H9 (cell line): ENCODE data around the gene TMEM59L. TPM values are rescaled to one million over a fixed set of nuclear protein-coding genes. Genes with fewer than 3 reads are reported as not detected.
A peak's percentile ranks its signal among the peaks of the same experiment; 100 is the strongest.

Experiments used
- DNase-seq: peaks from one replicate; pipeline ENCODE4 v3.0.0-alpha.2; 2017
- H2AFZ ChIP-seq: one replicate; pipeline ENCODE4 v1.6.1; 2013; ENCODE audit warnings: mild to moderate bottlenecking, low read length, control low read depth, moderate library complexity
- H2AK5ac ChIP-seq: 2 replicates; pipeline ENCODE4 v1.6.1; 2013; ENCODE audit warnings: low read length, control low read depth, mixed read lengths; ENCODE audit not compliant: insufficient read length
- H2BK120ac ChIP-seq: one replicate; pipeline ENCODE4 v1.6.1; 2013; ENCODE audit warnings: low read depth, mild to moderate bottlenecking, low read length, control low read depth, inconsistent platforms; ENCODE audit not compliant: poor library complexity, severe bottlenecking
- H2BK12ac ChIP-seq: 2 replicates; pipeline ENCODE4 v1.6.1; 2013; ENCODE audit warnings: low read length, control low read depth, mixed read lengths, low read depth; ENCODE audit not compliant: insufficient read length
- H2BK15ac ChIP-seq: 2 replicates; pipeline ENCODE4 v1.6.1; 2013; ENCODE audit warnings: low read depth, low read length, control low read depth
- H2BK20ac ChIP-seq: one replicate; pipeline ENCODE4 v1.6.1; 2013; ENCODE audit warnings: low read depth, mild to moderate bottlenecking, low read length, control low read depth, inconsistent platforms; ENCODE audit not compliant: poor library complexity, severe bottlenecking
- H2BK5ac ChIP-seq: 2 replicates; pipeline ENCODE4 v1.6.1; 2013; ENCODE audit warnings: low read length, control low read depth, mixed read lengths; ENCODE audit not compliant: insufficient read length
- H3K14ac ChIP-seq: 2 replicates; pipeline ENCODE4 v1.6.1; 2013; ENCODE audit warnings: low read length, control low read depth; ENCODE audit not compliant: insufficient read depth
- H3K18ac ChIP-seq: 2 replicates; pipeline ENCODE4 v1.6.1; 2013; ENCODE audit warnings: low read depth, mild to moderate bottlenecking, mixed read lengths, low read length, control low read depth; ENCODE audit not compliant: insufficient read length
- H3K23ac ChIP-seq: 2 replicates; pipeline ENCODE4 v1.6.1; 2013; ENCODE audit warnings: low read length, control low read depth, mixed read lengths, low read depth; ENCODE audit not compliant: insufficient read length
- H3K23me2 ChIP-seq: 2 replicates; pipeline ENCODE4 v1.6.1; 2013; ENCODE audit warnings: low read depth, mild to moderate bottlenecking, mixed read lengths, low read length, control low read depth; ENCODE audit not compliant: insufficient read length, poor library complexity, severe bottlenecking
- H3K27ac ChIP-seq: 2 replicates; pipeline ENCODE4 v1.5.1; 2013; ENCODE audit warnings: low read length, control low read depth, mixed read lengths, low read depth; ENCODE audit not compliant: insufficient read length
- H3K27me3 ChIP-seq: 2 replicates; pipeline ENCODE4 v1.6.1; 2013; ENCODE audit warnings: low read length, control low read depth, inconsistent platforms; ENCODE audit not compliant: insufficient read depth
- H3K4ac ChIP-seq: 2 replicates; pipeline ENCODE4 v1.6.1; 2013; ENCODE audit warnings: low read depth, mild to moderate bottlenecking, control low read depth, inconsistent platforms, low read length, moderate library complexity
- H3K4me1 ChIP-seq: 2 replicates; pipeline ENCODE4 v1.6.1; 2013; ENCODE audit warnings: low read length, control low read depth, inconsistent platforms; ENCODE audit not compliant: insufficient read depth
- H3K4me2 ChIP-seq: 2 replicates; pipeline ENCODE4 v1.6.1; 2013; ENCODE audit warnings: low read length, control low read depth, mixed read lengths; ENCODE audit not compliant: insufficient read length, insufficient read depth
- H3K56ac ChIP-seq: 2 replicates; pipeline ENCODE4 v1.6.1; 2013; ENCODE audit warnings: low read depth, mild to moderate bottlenecking, mixed read lengths, low read length, control low read depth; ENCODE audit not compliant: insufficient read length
- H3K79me1 ChIP-seq: 2 replicates; pipeline ENCODE4 v1.6.1; 2013; ENCODE audit warnings: low read depth, mild to moderate bottlenecking, moderate library complexity, low read length, control low read depth, inconsistent platforms; ENCODE audit not compliant: insufficient read depth, poor library complexity, severe bottlenecking
- H3K79me2 ChIP-seq: 2 replicates; pipeline ENCODE4 v1.6.1; 2013; ENCODE audit warnings: low read length, control low read depth, inconsistent platforms; ENCODE audit not compliant: insufficient read depth
- H3K9ac ChIP-seq: 2 replicates; pipeline ENCODE4 v1.6.1; 2013; ENCODE audit warnings: low read length, control low read depth, mixed read lengths; ENCODE audit not compliant: insufficient read length; ENCODE audit errors: extremely low read depth
- H3K9me3 ChIP-seq: one replicate; pipeline ENCODE4 v1.6.1; 2013; ENCODE audit warnings: low read depth, low read length, inconsistent platforms; ENCODE audit not compliant: control insufficient read depth
- H3T11ph ChIP-seq: one replicate; pipeline ENCODE4 v1.6.1; 2013; ENCODE audit warnings: mild to moderate bottlenecking, low read length, control low read depth, inconsistent platforms
- H4K20me1 ChIP-seq: one replicate; pipeline ENCODE4 v1.6.1; 2013; ENCODE audit not compliant: control insufficient read depth, insufficient read length, insufficient read depth
- H4K5ac ChIP-seq: 2 replicates; pipeline ENCODE4 v1.6.1; 2013; ENCODE audit warnings: low read depth, mild to moderate bottlenecking, mixed read lengths, low read length, control low read depth; ENCODE audit not compliant: insufficient read length
- H4K8ac ChIP-seq: replicated peaks from 2 replicates; pipeline ENCODE4 v1.6.1; 2013; ENCODE audit warnings: low read length, control low read depth, mixed read lengths, low read depth; ENCODE audit not compliant: insufficient read length
- H4K91ac ChIP-seq: 2 replicates; pipeline ENCODE4 v1.6.1; 2013; ENCODE audit warnings: low read depth, mild to moderate bottlenecking, moderate library complexity, mixed read lengths, low read length, control low read depth; ENCODE audit not compliant: insufficient read length
- H3K27ac Mint-ChIP-seq, 3 experiments: 2 replicates in 2 of 3; 3 replicates in 1 of 3; pipeline ENCODE4 v1.8.0; 2020 to 2021; ENCODE audit warnings: mixed read lengths in 3 of 3, mild to moderate bottlenecking in 1 of 3, moderate library complexity in 1 of 3
- H3K27me3 Mint-ChIP-seq: 2 replicates; pipeline ENCODE4 v1.8.0; 2021; ENCODE audit warnings: low read depth, mild to moderate bottlenecking, moderate library complexity, mixed read lengths
- H3K36me3 Mint-ChIP-seq, 3 experiments: 2 replicates in 2 of 3; 3 replicates in 1 of 3; pipeline ENCODE4 v1.8.0; 2020 to 2021; ENCODE audit warnings: low read depth in 3 of 3, mixed read lengths in 3 of 3; ENCODE audit not compliant: insufficient read depth in 1 of 3
- H3K4me1 Mint-ChIP-seq, 2 experiments: 2 replicates each; pipeline ENCODE4 v1.8.0; 2020; ENCODE audit warnings: mixed read lengths in 2 of 2
- H3K4me3 Mint-ChIP-seq, 2 experiments: 2 replicates in 1 of 2; 3 replicates in 1 of 2; pipeline ENCODE4 v1.8.0; 2020 to 2021; ENCODE audit warnings: mild to moderate bottlenecking in 2 of 2, mixed read lengths in 2 of 2, moderate library complexity in 1 of 2
- H3K9me3 Mint-ChIP-seq, 2 experiments: 2 replicates in 1 of 2; 3 replicates in 1 of 2; pipeline ENCODE4 v1.8.0; 2020; ENCODE audit warnings: mild to moderate bottlenecking in 2 of 2, mixed read lengths in 2 of 2, moderate library complexity in 1 of 2
- WGBS: extraction: QIAGEN DNeasy Blood & Tissue Kit; methylation state at CpG from one replicate; pipeline ENCODE4 v1.1.7; 2013; ENCODE audit warnings: missing lambda C conversion rate, low lambda C conversion rate, mixed read lengths; ENCODE audit not compliant: insufficient read length; ENCODE audit errors: extremely low coverage; 5-methylcytosine and 5-hydroxymethylcytosine counted together
- total RNA-seq: library from RNA; stranded (reverse); gene quantifications from 2 replicates; pipeline ENCODE4 v1.2.1, GENCODE V29; 2021
- TF ChIP-seq, protein P1 (sequence below): fragments of 200-600 bp; sonication (generic); conservative IDR thresholded peaks from 3 replicates; pipeline ENCODE4 v1.8.0; 2021; ENCODE audit warnings: antibody characterized with exemption, mild to moderate bottlenecking

The TMEM59L gene
- total RNA-seq, 1 experiment from 2014 or later = 12.0 TPM

DNA sequence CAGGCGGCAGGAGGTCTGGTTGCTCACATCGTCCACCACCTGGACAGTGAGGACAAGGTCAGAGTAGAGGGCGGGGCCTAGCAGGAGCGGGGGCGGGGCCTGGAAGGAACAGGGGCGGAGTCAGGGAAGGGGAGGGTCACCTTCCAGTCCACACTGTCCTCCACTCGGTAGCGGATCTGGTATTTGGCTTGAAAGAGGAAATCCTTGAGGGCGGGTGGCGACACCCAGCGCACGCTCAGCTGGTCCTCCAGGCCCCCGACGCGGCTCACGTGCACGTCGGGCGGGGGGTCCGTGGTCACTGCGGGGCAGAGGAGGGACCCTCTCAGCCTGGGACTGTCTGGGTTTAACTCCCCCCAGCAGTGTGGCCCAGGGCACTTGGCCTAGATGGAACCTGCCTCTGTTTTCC, 15.9 kb upstream of the TMEM59L start:
- DNase-seq = peak; percentile 92

More for the DNA sequence above, 15.9 kb upstream of the TMEM59L start:
- TF ChIP-seq, protein P1, sequence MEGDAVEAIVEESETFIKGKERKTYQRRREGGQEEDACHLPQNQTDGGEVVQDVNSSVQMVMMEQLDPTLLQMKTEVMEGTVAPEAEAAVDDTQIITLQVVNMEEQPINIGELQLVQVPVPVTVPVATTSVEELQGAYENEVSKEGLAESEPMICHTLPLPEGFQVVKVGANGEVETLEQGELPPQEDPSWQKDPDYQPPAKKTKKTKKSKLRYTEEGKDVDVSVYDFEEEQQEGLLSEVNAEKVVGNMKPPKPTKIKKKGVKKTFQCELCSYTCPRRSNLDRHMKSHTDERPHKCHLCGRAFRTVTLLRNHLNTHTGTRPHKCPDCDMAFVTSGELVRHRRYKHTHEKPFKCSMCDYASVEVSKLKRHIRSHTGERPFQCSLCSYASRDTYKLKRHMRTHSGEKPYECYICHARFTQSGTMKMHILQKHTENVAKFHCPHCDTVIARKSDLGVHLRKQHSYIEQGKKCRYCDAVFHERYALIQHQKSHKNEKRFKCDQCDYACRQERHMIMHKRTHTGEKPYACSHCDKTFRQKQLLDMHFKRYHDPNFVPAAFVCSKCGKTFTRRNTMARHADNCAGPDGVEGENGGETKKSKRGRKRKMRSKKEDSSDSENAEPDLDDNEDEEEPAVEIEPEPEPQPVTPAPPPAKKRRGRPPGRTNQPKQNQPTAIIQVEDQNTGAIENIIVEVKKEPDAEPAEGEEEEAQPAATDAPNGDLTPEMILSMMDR = no peak
- Mint-ChIP-seq H3K27me3 (peaks cover 44% of the 10 kb centered on the region), H3K4me3 (peak overlapping the region; percentile 13 to 21; a peak in 1 of 5 replicates), H3K27ac (0 out of 7 replicates have a peak overlapping the region, but pooled peaks of 1 of the 3 experiments have one; percentile 18), H3K4me1 (peaks cover 27 to 38% of the 10 kb centered on the region in 2 experiments), H3K36me3 (peaks cover 0 to 5% (median 0%) of the 10 kb centered on the region in 3 experiments; a peak in 2 of 7 replicates), H3K9me3 (no peaks in the 10 kb centered on the region; a peak in 1 of 5 replicates)
- Histone ChIP-seq H3K27ac (no peak overlapping the region), H2AFZ (no peak overlapping the region), H3T11ph (no peak overlapping the region), H3K9ac (no peak overlapping the region), H2BK5ac (no peak overlapping the region), H3K4me1 (peaks cover 6% of the 10 kb centered on the region; the same call in 1 of the 2 replicates), H3K4ac (no peak overlapping the region), H2BK15ac (no peak overlapping the region), H4K8ac (no peak overlapping the region), H3K4me2 (peak overlapping the region; percentile 42), H2BK12ac (no peak overlapping the region), H4K5ac (no peak overlapping the region), H2AK5ac (no peak overlapping the region), H4K20me1 (no peaks in the 10 kb centered on the region), H3K79me1 (no peaks in the 10 kb centered on the region), H2BK120ac (no peak overlapping the region), H3K9me3 (no peaks in the 10 kb centered on the region), H3K18ac (no peak overlapping the region), H3K27me3 (no peaks in the 10 kb centered on the region; the same call in 1 of the 2 replicates), H3K56ac (no peak overlapping the region), H4K91ac (no peak overlapping the region), H2BK20ac (no peak overlapping the region), H3K23me2 (peaks cover 13% of the 10 kb centered on the region), H3K23ac (no peak overlapping the region), H3K79me2 (no peaks in the 10 kb centered on the region), H3K14ac (no peak overlapping the region; the same call in 1 of the 2 replicates)
- WGBS = no CpG with 5 or more reads among the region's 21 CpGs
